Spinal cord (tissue), 10 donors: ENCODE measurements around the gene WNT11. TPM values are rescaled to one million over a fixed set of nuclear protein-coding genes. Genes with fewer than 3 reads are reported as not detected.

ENCODE experiments used
- DNase-seq, 6 donors: peaks; one replicate each; pipeline versions ENCODE4 v3.0.0 to v3.0.0-alpha.2; 2013 to 2015; ENCODE audit warnings: low spot score in 6 of 6, low read depth in 4 of 6
- H3K27ac ChIP-seq: one replicate; pipeline ENCODE4 v1.5.1; 2013; ENCODE audit warnings: low read depth, low read length, control low read depth
- H3K27me3 ChIP-seq: one replicate; pipeline ENCODE4 v1.6.1; 2013; ENCODE audit warnings: low read length; ENCODE audit not compliant: control insufficient read depth, insufficient read depth
- H3K36me3 ChIP-seq: one replicate; pipeline ENCODE4 v1.6.1; 2013; ENCODE audit warnings: low read length; ENCODE audit not compliant: control insufficient read depth, insufficient read depth
- H3K4me1 ChIP-seq: one replicate; pipeline ENCODE4 v1.6.1; 2013; ENCODE audit warnings: low read length; ENCODE audit not compliant: control insufficient read depth, insufficient read depth
- H3K4me3 ChIP-seq: one replicate; pipeline ENCODE4 v1.5.1; 2013; ENCODE audit warnings: low read depth, low read length, control low read depth
- H3K9me3 ChIP-seq: one replicate; pipeline ENCODE4 v1.6.1; 2013; ENCODE audit warnings: low read length; ENCODE audit not compliant: control insufficient read depth, insufficient read depth
- WGBS: methylation state at CpG from one replicate; pipeline ENCODE4 v1.1.5; 2013; ENCODE audit warnings: missing lambda C conversion rate; ENCODE audit not compliant: insufficient coverage; 5-methylcytosine and 5-hydroxymethylcytosine counted together
- polyA plus RNA-seq, 2 donors: library from polyadenylated mRNA; unstranded; fragments of 120-200 nt; gene quantifications; one replicate each; pipeline ENCODE4 v1.2.1, GENCODE V29; 2013; ENCODE audit not compliant: insufficient read length in 2 of 2
- total RNA-seq, 2 donors: library from RNA; depleted of rRNA in 1 of 2; stranded (reverse); fragments of 120-200 nt in 1 of 2; fragments of >200 nt in 1 of 2; gene quantifications; one replicate each; pipeline versions ENCODE4 v1.2.3 to v1.2.4, GENCODE V29; 2013 to 2014
- donor health status: healthy.

WNT11 gene
- total and polyA plus RNA-seq, 4 donors: 1.9 to 6.0 (median 2.4) TPM

DNA sequence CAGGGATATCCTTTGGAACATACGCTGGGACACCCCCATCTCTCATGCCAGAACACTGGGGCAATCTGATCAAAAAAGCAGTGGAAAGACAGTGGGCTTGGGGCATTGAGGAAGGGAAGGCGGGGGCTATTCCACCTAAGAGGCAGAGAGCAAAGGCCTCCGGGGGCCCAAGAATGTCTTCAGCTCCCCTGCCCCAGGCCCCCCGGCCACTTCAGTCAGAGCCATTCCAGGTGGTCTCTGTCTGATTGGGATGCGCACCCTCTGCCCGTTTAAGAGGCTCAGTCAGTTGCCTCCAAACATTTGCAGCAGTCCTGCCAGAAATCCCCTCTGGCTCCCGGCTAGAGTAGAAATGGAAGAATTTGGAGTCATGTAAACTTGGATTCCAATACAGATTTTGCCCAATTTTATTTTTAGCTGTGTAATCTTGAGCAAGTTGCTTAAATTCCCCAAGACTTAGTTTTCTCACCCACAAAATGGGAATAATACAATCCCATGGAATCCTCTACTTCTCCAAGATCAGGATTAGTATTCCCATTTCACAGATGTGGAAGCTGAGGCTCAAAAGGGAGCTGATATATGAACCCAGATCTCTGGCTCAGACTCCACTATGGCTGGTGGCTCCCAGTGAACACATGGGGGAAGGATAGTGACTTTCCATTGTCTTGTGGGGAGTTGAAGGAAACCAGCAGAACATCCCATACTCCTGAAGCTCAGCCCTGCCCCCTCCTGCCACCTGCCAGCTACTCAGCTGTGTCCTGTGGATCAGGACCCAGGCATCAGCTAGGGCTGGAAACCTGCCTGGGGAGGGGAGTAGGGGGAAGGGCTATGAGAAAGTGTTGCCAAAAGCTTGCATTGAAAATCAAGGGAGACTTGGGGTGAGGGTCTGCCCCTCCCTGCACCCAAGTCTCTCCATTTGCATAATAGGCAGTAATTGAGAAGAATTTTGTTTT lies 6.1 kb upstream of the WNT11 start:
- H3K27me3 ChIP-seq: peaks cover 49% of the 10 kb centered on the region
- H3K27ac ChIP-seq: no peak overlapping the region
- DNase-seq: no peak

DNA sequence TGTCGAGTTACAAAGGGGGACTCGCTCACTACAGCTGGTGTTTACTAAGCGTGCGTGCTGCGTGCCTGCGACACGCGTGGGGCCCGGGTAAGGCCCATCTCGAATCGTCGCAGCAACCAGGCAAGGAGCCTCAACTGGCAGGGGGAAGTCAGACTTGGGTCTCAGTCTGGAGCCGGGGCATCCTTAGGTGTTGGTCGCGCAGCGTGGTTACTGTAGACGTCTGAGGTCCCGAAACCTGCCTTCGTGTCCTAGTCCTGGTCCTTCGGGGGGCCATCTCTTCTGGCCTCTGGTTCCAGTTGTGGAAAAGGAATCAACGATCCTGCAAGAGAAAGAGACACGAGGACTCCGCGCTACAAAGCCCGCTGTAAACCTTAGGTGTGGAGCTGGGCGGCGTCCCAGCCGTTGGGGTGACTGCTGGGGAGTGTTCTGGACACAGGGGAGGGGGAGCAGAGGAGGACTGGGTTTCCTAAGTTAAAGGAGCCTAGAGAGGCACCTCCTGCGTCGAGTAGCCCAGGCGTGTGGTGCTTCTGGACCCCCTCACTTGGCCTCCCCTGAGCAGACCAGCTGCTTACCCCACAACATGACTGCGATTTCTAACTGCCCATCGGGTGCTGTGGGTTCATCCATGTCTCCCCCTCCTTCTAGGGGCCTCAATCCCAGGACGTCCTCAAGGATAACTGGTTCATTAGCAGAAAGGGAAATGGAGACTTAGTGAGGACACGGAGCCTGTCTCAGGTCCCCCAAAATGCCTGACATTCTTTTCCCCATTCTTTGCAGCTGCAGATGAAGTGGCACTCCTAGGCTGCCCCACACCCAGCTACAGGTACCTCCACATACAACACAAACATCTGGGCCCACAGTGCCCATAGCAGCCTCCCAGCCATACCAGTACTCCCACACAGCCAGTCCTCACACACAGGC lies 4.9 kb upstream of the WNT11 start:
- H3K27me3 ChIP-seq: peaks cover 58% of the 10 kb centered on the region

More for the DNA sequence above, 6.1 kb upstream of the WNT11 start:
- no peak overlapping the region for H3K4me3 ChIP-seq
- no peaks in the 10 kb centered on the region for H3K36me3 ChIP-seq
- peaks cover 40% of the 10 kb centered on the region for H3K4me1 ChIP-seq
- no peaks in the 10 kb centered on the region for H3K9me3 ChIP-seq
- 75% methylated on average over 6 of the region's 7 CpGs for WGBS

DNA sequence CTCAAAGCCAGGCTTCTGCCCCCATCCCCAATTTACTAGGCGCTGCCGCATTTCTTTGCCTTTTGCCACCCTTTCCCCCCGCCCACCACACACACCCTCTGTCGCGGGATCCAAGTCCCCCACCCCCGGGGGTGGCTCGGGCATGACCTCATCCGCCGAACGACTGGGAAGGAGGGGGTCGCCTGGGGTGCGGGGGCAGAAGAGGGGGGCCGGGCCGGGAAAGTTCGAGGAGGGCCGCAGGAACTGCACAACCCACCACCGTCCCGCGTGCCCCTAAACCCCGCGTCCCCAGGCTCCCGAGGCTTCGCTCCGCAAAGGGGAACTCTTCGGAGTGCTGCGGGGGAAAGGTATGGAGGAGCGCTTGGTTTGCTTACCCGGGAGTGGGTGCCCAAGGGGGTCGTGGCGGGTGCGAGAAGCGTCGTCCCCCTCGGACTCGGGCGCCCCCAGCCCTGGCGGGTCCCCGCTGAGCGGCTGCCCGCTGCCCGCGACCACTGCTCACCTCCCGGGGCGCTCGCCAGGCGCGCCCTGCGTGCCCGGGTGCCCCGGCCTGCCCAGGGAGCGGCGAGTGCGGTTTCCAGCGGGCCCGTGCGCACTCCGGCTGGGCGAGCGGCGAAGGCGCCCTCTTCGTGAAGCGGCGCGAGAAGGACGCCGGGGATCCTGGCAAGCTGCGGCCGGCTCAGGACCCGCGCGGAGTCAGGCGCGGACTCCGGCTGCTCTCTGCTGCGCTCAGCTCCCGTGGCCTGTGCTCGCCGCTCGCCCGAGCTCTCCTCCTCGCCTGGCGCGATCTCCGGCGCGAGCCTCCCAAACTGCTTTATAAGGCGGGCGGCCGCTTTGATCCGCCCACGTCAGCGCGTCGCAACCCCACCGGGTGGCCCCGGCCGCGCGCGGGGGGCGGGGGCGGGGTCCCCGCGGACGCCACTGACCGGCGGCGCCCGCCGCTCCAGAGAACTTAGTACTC lies 4.0 kb upstream of the WNT11 start:
- no peaks in the 10 kb centered on the region for H3K9me3 ChIP-seq
- H3K36me3 ChIP-seq: no peaks in the 10 kb centered on the region
- peaks cover 53% of the 10 kb centered on the region for H3K4me1 ChIP-seq
- H3K27ac ChIP-seq: no peak overlapping the region
- peak overlapping the region; percentile 33 for H3K4me3 ChIP-seq
- peaks cover 68% of the 10 kb centered on the region for H3K27me3 ChIP-seq
- WGBS: under 1% methylated on average over 95 of the region's 111 CpGs
- DNase-seq: peak in 2 of 6 donors; percentile 66 to 74

More for the DNA sequence above, 4.9 kb upstream of the WNT11 start:
- WGBS: 8% methylated on average over 30 of the region's 35 CpGs
- H3K4me1 ChIP-seq: peaks cover 44% of the 10 kb centered on the region
- H3K27ac ChIP-seq: no peak overlapping the region
- peak in 1 of 6 donors; percentile 36 for DNase-seq
- no peaks in the 10 kb centered on the region for H3K36me3 ChIP-seq
- H3K4me3 ChIP-seq: peak overlapping the region; percentile 16
- H3K9me3 ChIP-seq: no peaks in the 10 kb centered on the region

DNA sequence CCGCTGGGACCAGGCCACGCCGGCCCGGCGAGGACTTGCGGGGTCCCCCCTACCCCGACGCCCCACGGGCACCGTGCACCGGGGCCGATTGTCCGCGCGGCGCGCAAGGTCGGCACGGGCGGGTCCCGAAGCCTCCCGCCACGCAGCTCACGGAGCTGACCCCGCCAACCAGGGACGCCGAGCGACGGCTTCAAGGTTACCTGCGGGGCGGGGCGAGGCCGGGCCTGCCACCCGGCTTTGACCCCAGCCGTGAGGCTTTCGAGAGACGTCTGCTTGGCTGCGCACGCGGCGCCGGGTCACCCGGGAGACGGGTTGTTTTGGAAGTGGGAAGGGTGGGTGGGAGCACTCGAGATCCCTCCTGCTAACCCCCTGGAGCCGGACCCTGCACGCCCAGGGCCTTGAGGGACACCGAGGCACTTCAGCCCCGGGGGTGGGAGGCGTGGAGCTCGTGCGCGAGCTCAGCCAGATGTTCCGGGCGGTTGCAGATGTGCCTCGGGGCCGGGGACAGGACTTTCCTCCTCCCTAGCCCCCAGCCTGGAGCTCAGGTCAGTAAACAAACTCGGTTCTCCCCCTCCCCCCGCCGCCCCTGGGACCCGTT lies 3.2 kb upstream of the WNT11 start:
- under 1% methylated on average over 57 of the region's 61 CpGs for WGBS

DNA sequence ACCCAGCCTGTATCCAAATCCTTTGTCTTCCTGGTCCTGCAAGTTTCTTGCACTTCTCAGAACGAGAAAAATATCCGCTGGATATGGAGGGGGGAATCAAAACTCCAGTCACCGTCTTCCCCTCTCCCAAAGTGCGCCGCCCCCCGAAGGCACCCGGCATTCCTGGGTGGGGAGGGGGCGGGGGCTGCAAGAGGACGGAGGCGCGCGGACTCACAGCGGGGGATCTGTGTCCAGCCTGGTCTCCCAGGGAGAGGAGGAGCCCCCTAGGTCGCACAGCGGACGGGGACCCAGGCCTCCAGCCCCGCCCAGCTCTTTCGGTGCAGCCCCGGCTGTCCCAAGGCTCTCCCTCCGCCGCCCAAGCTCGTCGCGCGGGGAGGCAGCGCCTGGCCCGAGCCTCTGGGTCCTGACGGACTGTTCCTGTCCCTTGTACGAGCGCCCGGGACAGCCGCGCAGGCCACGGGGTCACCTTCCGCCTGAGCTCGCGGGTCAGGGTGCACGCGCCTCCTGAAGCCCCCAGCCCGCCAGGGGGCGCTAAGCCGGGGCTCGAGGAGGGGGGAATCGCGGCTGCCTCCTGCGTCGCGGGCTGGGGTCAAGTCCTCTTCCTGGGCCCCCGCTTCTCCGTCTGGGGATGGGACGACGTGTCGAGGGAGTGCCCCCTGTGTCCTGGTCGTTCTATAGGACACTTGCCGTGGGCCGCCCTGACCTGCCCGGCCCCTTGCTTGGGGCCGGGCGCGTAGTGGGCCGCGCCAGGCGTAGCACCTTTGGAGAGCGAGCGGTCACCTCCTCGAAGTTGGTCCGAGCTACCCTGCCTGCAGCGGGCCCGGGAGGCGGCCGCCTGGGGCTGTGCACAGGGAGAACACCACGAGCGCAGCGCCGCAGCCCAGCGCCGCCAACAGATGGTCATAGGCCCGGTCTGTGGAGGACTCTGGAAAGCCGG lies 2.4 kb upstream of the WNT11 start:
- Histone ChIP-seq H3K4me3 (peak overlapping the region; percentile 28), H3K9me3 (no peaks in the 10 kb centered on the region), H3K27ac (no peak overlapping the region), H3K4me1 (peaks cover 54% of the 10 kb centered on the region), H3K36me3 (no peaks in the 10 kb centered on the region), H3K27me3 (peaks cover 81% of the 10 kb centered on the region)
- WGBS: under 1% methylated on average over 72 of the region's 79 CpGs
- DNase-seq: peak in 3 of 6 donors; percentile 29 to 77 (median 45)

More for the DNA sequence above, 3.2 kb upstream of the WNT11 start:
- H3K27me3 ChIP-seq: peaks cover 75% of the 10 kb centered on the region
- peaks cover 54% of the 10 kb centered on the region for H3K4me1 ChIP-seq
- peak overlapping the region; percentile 33 for H3K4me3 ChIP-seq
- no peaks in the 10 kb centered on the region for H3K9me3 ChIP-seq
- no peaks in the 10 kb centered on the region for H3K36me3 ChIP-seq
- peak in 1 of 6 donors; percentile 30 for DNase-seq
- H3K27ac ChIP-seq: no peak overlapping the region

DNA sequence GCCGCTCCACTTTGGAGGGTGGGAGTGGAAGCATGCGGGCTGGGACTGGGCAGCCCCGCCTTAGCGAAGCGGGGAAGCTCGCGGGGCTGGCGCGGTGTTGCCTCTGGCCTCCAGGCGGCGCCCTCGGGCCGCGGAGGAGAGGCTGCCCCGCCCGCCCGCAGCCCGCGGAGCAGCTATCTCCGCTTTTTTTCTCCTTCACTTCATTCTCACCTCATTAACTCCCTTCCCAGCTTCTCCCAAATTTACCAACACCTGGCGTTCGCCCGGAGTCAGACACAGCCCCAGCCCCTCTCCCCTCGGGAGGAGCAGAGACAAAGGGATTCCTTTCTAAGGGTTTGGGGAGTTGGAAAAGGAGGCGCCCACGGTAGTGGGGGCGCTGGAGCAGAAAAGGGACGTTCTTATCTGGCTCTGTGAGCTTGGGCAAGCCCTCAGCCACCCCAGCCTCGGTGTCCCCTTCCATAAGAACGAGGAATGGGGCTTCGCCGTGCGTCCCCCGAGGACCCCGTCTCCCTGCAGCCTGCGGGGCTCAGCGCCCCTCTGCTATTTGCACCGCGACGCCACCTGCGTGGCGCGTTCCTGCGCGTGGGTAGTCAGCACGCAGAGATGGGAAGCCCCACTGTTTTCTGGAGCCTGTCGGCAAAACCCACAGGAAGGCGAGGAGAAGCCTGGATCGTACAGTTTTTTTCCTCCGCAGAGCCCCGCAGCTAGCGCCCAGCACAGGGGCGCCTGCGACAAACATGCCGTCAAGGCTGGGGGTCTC lies 1.5 kb upstream of the WNT11 start:
- H3K27me3 ChIP-seq: peaks cover 81% of the 10 kb centered on the region
- peak in 4 of 6 donors; percentile 54 to 90 (median 72) for DNase-seq
- no peak overlapping the region for H3K27ac ChIP-seq
- H3K4me1 ChIP-seq: peaks cover 54% of the 10 kb centered on the region
- H3K4me3 ChIP-seq: peak overlapping the region; percentile 28
- no peaks in the 10 kb centered on the region for H3K36me3 ChIP-seq
- no peaks in the 10 kb centered on the region for H3K9me3 ChIP-seq
- under 1% methylated on average over 48 of the region's 55 CpGs for WGBS

GRCh38 chr11:76206077-76206326 lies 300 bp downstream of the WNT11 start:
- H3K4me1 ChIP-seq: peaks cover 52% of the 10 kb centered on the region
- no peak overlapping the region for H3K4me3 ChIP-seq
- H3K27ac ChIP-seq: no peak overlapping the region
- WGBS: 3% methylated on average over 18 of the region's 18 CpGs
- H3K9me3 ChIP-seq: no peaks in the 10 kb centered on the region
- no peak for DNase-seq
- H3K27me3 ChIP-seq: peaks cover 65% of the 10 kb centered on the region
- H3K36me3 ChIP-seq: no peaks in the 10 kb centered on the region
